Panc1 (cell line): Measurements from ENCODE around the gene RAB27B. TPM values are rescaled to one million over a fixed set of nuclear protein-coding genes. Genes with fewer than 3 reads are reported as not detected.

Source experiments
- ATAC-seq: fragments of 200-7000 bp; cut with Tn5 transposase; 2 replicates; pipeline ENCODE4 v1.9.1; 2020; ENCODE audit warnings: mild to moderate bottlenecking, moderate library complexity
- BruUV-seq: library from RNA; stranded (reverse); fragments of 400-500 nt; replicated peaks from 2 replicates; lab custom pipeline; 2021; lab: Mats Ljungman, UMichigan
- CTCF ChIA-PET: fragments of 300-600 bp; sonication (Branson Sonifier 250); formaldehyde crosslinking; loops from one replicate; lab custom pipeline; 2022; ENCODE audit warnings: antibody characterized with exemption; lab: Charles Lee
- POLR2A ChIA-PET: fragments of 300-600 bp; sonication (Branson Sonifier 250); formaldehyde crosslinking; loops from one replicate; lab custom pipeline; 2022; ENCODE audit warnings: antibody characterized with exemption; lab: Charles Lee
- DNase-seq: peaks from one replicate; pipeline ENCODE4 v3.0.0-alpha.2; 2010; ENCODE audit warnings: low read depth, low spot score
- H3K27ac ChIP-seq: 2 replicates; pipeline ENCODE4 v1.5.1; 2011; ENCODE audit warnings: mild to moderate bottlenecking, low read length, inconsistent platforms
- H3K27me3 ChIP-seq: fragments of 200-500 bp; sonication (Bioruptor generic); 2 replicates; pipeline ENCODE4 v1.6.0; 2014; ENCODE audit warnings: low read length, inconsistent platforms; ENCODE audit not compliant: control insufficient read depth, insufficient read depth
- H3K36me3 ChIP-seq: fragments of 200-500 bp; sonication (Bioruptor generic); 2 replicates; pipeline ENCODE4 v1.5.1; 2014; ENCODE audit warnings: inconsistent platforms, mild to moderate bottlenecking, low read length, moderate library complexity; ENCODE audit not compliant: control insufficient read depth, insufficient read depth
- H3K4me1 ChIP-seq: 2 replicates; pipeline ENCODE4 v1.5.1; 2011; ENCODE audit warnings: inconsistent platforms, mild to moderate bottlenecking, low read length, moderate library complexity; ENCODE audit not compliant: control insufficient read depth, insufficient read depth
- H3K4me3 ChIP-seq, 2 experiments: 2 replicates each; pipeline ENCODE4 v1.5.1; 2011 to 2012; ENCODE audit warnings: low read depth in 2 of 2, low read length in 2 of 2, mild to moderate bottlenecking in 2 of 2, inconsistent platforms in 1 of 2, moderate library complexity in 1 of 2
- H3K9me3 ChIP-seq: fragments of 200-500 bp; sonication (Bioruptor generic); 2 replicates; pipeline ENCODE4 v1.5.1; 2014; ENCODE audit warnings: low read depth, mild to moderate bottlenecking, inconsistent platforms, low read length, moderate library complexity; ENCODE audit not compliant: control insufficient read depth, insufficient read depth
- CTCF ChIP-seq: fragments of 450-650 bp; IDR thresholded peaks from 2 replicates; pipeline ENCODE4 v1.5.1; 2017; ENCODE audit warnings: mild to moderate bottlenecking
- POLR2AphosphoS5 ChIP-seq: IDR thresholded peaks from 2 replicates; pipeline ENCODE4 v1.6.1; 2012; ENCODE audit warnings: mild to moderate bottlenecking, low read depth, low read length, moderate library complexity
- REST ChIP-seq, 2 experiments: IDR thresholded peaks; 2 replicates each; pipeline ENCODE4 v1.6.1; 2011 to 2012; ENCODE audit warnings: low read depth in 2 of 2, control low read depth in 1 of 2, low read length in 1 of 2, mild to moderate bottlenecking in 1 of 2, moderate library complexity in 1 of 2; ENCODE audit not compliant: insufficient read depth in 1 of 2
- SIN3A ChIP-seq: IDR thresholded peaks from 2 replicates; pipeline ENCODE4 v1.6.1; 2012; ENCODE audit warnings: low read depth, mild to moderate bottlenecking, low read length, moderate library complexity, borderline replicate concordance; ENCODE audit not compliant: insufficient read depth
- TCF7L2 ChIP-seq: IDR thresholded peaks from 2 replicates; pipeline ENCODE4 v1.6.1; 2011; ENCODE audit warnings: mild to moderate bottlenecking, low read depth, low read length, inconsistent platforms
- in situ Hi-C: cut with HindIII; loops from 2 replicates; pipeline ENCODE4 v1.10.0; 2016; ENCODE audit warnings: low sequenced_read_pairs, low pct_unique_long_range_greater_than_20kb
- intact Hi-C: fragments of 100-400 bp; cut with micrococcal nuclease; formaldehyde crosslinking; loops from one replicate; pipeline ENCODE4 v1.10.0; 2022; ENCODE audit not compliant: unreplicated experiment
- total RNA-seq: library from RNA; stranded (reverse); gene quantifications from one replicate; pipeline ENCODE4 v1.2.1, GENCODE V29; 2021; ENCODE audit not compliant: unreplicated experiment

Gene RAB27B
- total RNA-seq, 1 experiment from 2014 or later = 3.9 TPM

- Histone ChIP-seq H3K27me3 (no peaks in the 10 kb centered on the region), H3K9me3 (no peaks in the 10 kb centered on the region), H3K27ac (no peak overlapping the region), H3K4me1 (no peaks in the 10 kb centered on the region), H3K36me3 (no peaks in the 10 kb centered on the region), H3K4me3 (no peak overlapping the region)
- POLR2A ChIA-PET = no interaction called here
- DNase-seq = no peak
- CTCF ChIA-PET = no interaction called here
- no TSS peak for BruUV-seq
- in situ Hi-C loops (no loop called here), intact Hi-C loops (no loop called here)
- TF ChIP-seq CTCF (no peak), SIN3A (no peak), TCF7L2 (no peak), REST (IDR thresholded peaks at IDR 0.05; ENCODE audit: insufficient read depth in 1 of 2, low read depth in 2 of 2, low read length in 1 of 2) (no peak), POLR2AphosphoS5 (no peak)
- ATAC-seq = no peak
Measured at GRCh38 chr18:54882318-54882717, 54.0 kb downstream of the RAB27B start.

- TF ChIP-seq SIN3A (no peak), REST (IDR thresholded peaks at IDR 0.05; ENCODE audit: insufficient read depth in 1 of 2, low read depth in 2 of 2, low read length in 1 of 2) (no peak), TCF7L2 (no peak), POLR2AphosphoS5 (no peak), CTCF (no peak)
- H3K36me3 ChIP-seq = no peaks in the 10 kb centered on the region
- H3K4me3 ChIP-seq = no peak overlapping the region
- DNase-seq (no peak), ATAC-seq (no peak)
- no peaks in the 10 kb centered on the region for H3K9me3 ChIP-seq
- no TSS peak for BruUV-seq
- H3K27ac ChIP-seq = no peak overlapping the region
- CTCF ChIA-PET = no interaction called here
- POLR2A ChIA-PET = no interaction called here
- in situ Hi-C loops = no loop called here
- no peaks in the 10 kb centered on the region for H3K27me3 ChIP-seq
- no peaks in the 10 kb centered on the region for H3K4me1 ChIP-seq
- intact Hi-C loops = no loop called here
Measured at GRCh38 chr18:54883816-54884604, 55.7 kb downstream of the RAB27B start.
